Measurements from ENCODE around the gene ERFL.

Gene ERFL

GRCh38 chr19:41860419-41861115 is 67.7 kb downstream of the ERFL start (continued):
- no peak for TF ChIP-seq ZNF362 (tag by site-specific recombination; IDR thresholded peaks at IDR 0.05)

GRCh38 chr19:41859618-41860418 is 68.4 kb downstream of the ERFL start, which contains the start of gene RPS19:
TSS of gene RPS19 (plus strand) at chr19:41860255. CDS start at chr19:41860775, 520 bp downstream.
- Histone ChIP-seq H3K4me1 (ENCODE audit: control insufficient read depth, insufficient read depth, low read length) (peaks cover 27% of the 10 kb centered on the region), H3K36me3 (ENCODE audit: control insufficient read depth in 2 of 2, insufficient read depth in 1 of 2, low read length in 2 of 2) (peaks cover 41 to 45% of the 10 kb centered on the region in 2 experiments), H3K27ac (ENCODE audit: extremely low read depth, low read depth, low read length) (peak within 1 kb of the TSS; percentile 100), H3K9me3 (ENCODE audit: control insufficient read depth, insufficient read depth, low read depth, low read length) (no peaks in the 10 kb centered on the region), H3K4me3 (ENCODE audit: low read depth, low read length) (peak within 1 kb of the TSS; percentile 89)
- CTCF ChIA-PET, result interaction anchor here (0.6 to 4.3 kb wide), 21 partner anchors 8 to 1402 kb away, joined by 3 to 34 read pairs (median 5); no protein-coding TSS in a partner anchor
- POLR2A ChIA-PET, result interaction anchor here (0.5 to 3.9 kb wide), 35 partner anchors 10 to 1603 kb away, joined by 3 to 118 read pairs (median 5); partner anchors contain the start of genes ARHGEF1, B9D2, DEDD2 and DMAC2
- TF ChIP-seq ZNF223 (tag by site-specific recombination; IDR thresholded peaks at IDR 0.05), result no peak
- peak; percentile 100 for TF ChIP-seq ZNF366 (tag by site-specific recombination; conservative IDR thresholded peaks at IDR 0.05)
- peak; percentile 13; the same call in 1 of the 2 replicates for TF ChIP-seq ZNF146 (tag by site-specific recombination; IDR thresholded peaks at IDR 0.05)
- 0 out of 2 replicates have a peak, but pooled peaks have one; percentile 6 for TF ChIP-seq ZNF362 (tag by site-specific recombination; IDR thresholded peaks at IDR 0.05)
- peak; percentile 65; the same call in 1 of the 2 replicates for TF ChIP-seq ELK4 (IDR thresholded peaks at IDR 0.05; ENCODE audit: borderline replicate concordance, low read depth, low read length)
- peak; percentile 73 for TF ChIP-seq ZNF677 (tag by site-specific recombination; IDR thresholded peaks at IDR 0.05)
- no peak for TF ChIP-seq ZNF148 (tag by site-specific recombination; IDR thresholded peaks at IDR 0.05; ENCODE audit: borderline replicate concordance)
- peak; percentile 32; the same call in 1 of the 2 replicates for TF ChIP-seq ZBTB44 (tag by site-specific recombination; IDR thresholded peaks at IDR 0.05)
- TF ChIP-seq SCRT1 (tag by site-specific recombination; IDR thresholded peaks at IDR 0.05; ENCODE audit: borderline replicate concordance), result peak; percentile 58; the same call in 1 of the 2 replicates
- peak; percentile 95 for TF ChIP-seq YY2 (tag by site-specific recombination; IDR thresholded peaks at IDR 0.05)
- no peak for TF ChIP-seq TCF7L2 (IDR thresholded peaks at IDR 0.05; ENCODE audit: borderline replicate concordance, low read depth, low read length)
- no peak for TF ChIP-seq ZNF645 (tag by site-specific recombination; IDR thresholded peaks at IDR 0.05)
- no peak for TF ChIP-seq ZNF560 (tag by site-specific recombination; IDR thresholded peaks at IDR 0.05; ENCODE audit: borderline replicate concordance)
- peak; percentile 14 for TF ChIP-seq ZSCAN4 (tag by site-specific recombination; IDR thresholded peaks at IDR 0.05)
- no peak for TF ChIP-seq ZBTB1 (tag by site-specific recombination; IDR thresholded peaks at IDR 0.05)
- TF ChIP-seq ZNF704 (tag by site-specific recombination; IDR thresholded peaks at IDR 0.05), result no peak
- peak; percentile 98 for TF ChIP-seq ZNF501 (tag by site-specific recombination; IDR thresholded peaks at IDR 0.05)
- peak; percentile 95 for TF ChIP-seq ZNF24 (tag by site-specific recombination; IDR thresholded peaks at IDR 0.05)
- TF ChIP-seq KLF9 (tag by site-specific recombination; IDR thresholded peaks at IDR 0.05; ENCODE audit: low read depth), result peak; percentile 96
